HG02642 (cell line): Measurements from ENCODE around the gene GRHPR.

Experiments
- ATAC-seq: cut with Tn5 transposase; IDR thresholded peaks from one replicate; pipeline ENCODE4 v1.9.1; 2021; ENCODE audit warnings: mild to moderate bottlenecking; ENCODE audit not compliant: unreplicated experiment, poor library complexity

The GRHPR gene

DNA sequence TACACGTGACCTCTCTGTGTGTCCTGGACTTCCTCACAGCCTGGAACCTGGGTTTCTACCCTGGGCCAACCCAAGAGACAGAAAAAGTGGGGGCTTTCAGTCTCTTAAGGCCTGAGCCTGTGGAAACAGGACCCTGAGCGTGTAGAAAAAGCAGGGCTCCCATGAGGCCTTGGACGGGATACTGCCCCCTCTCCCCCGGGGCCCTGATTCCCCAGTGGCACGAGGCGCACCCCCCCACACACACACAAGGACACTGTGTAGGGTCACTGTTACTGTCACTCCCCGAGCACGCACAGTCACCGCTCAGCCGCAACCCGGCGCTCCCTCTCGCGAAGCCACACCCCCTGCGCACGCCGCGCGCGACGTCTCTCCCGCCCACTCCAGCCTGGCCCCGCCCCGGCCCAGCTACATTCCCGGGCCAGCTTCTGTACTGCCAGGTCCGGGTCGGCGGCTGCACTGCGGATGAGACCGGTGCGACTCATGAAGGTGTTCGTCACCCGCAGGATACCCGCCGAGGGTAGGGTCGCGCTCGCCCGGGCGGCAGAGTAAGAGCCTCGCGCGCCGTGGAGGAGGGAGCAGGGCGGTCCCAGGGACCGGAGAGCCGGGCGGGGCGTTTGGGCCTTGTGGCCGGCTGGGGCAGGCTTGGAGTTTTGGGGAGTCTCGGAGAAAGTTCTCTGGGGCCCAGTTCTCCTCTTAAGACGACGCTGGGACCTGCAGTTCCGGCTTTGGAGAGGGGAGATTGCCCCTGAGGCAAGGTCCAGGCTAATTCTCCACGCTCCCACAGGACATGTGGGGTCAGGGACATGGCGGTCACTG, at the start of gene GRHPR:
TSS of gene GRHPR (plus strand) at position 408 of the 816 bp plus-strand sequence. CDS start at position 463, 55 bp downstream.
- ATAC-seq, result peak; percentile 93

- ATAC-seq, result no peak
These were observed 49.7 kb upstream of the GRHPR start for GRCh38 chr9:37372839-37373238.

DNA sequence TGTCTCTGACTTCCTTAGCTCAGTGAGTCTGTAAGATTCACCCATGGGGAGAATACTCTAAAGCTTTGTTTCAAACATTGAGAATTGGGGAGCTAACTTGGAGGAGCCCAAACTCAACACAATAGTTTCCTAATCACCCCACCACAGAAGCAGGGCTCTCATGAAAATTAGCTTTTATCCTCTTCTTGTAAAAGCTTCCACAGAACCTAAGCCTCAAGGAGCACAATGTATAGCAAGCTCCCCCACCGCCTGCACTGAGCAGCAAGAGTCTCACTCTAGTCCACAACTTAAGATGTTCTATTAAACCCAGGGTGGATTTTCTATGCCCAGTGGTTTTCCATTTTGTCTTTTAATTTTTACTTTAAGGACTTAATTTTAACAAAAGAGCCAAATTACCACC, 48.9 kb upstream of the GRHPR start:
- ATAC-seq, result no peak

DNA sequence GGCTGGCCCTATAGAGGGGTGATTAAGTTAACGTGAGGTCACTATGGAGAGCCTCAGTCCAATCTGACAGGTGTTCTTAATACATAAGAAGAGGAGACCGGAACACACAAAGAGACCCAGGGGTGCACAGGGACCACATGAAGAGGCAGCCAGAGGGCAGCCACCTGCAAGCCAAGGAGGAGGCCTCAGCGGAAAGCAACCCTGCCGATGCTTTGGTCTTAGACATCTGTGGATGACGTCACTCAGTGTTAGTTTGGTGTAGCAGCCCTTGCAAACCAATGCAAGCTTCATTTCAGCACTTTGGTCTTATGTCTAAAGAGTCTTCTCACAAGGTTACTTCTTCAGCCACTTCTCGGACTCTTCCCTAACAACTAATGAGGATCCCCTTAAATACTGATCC, 47.6 kb upstream of the GRHPR start:
- peak; percentile 31 for ATAC-seq

DNA sequence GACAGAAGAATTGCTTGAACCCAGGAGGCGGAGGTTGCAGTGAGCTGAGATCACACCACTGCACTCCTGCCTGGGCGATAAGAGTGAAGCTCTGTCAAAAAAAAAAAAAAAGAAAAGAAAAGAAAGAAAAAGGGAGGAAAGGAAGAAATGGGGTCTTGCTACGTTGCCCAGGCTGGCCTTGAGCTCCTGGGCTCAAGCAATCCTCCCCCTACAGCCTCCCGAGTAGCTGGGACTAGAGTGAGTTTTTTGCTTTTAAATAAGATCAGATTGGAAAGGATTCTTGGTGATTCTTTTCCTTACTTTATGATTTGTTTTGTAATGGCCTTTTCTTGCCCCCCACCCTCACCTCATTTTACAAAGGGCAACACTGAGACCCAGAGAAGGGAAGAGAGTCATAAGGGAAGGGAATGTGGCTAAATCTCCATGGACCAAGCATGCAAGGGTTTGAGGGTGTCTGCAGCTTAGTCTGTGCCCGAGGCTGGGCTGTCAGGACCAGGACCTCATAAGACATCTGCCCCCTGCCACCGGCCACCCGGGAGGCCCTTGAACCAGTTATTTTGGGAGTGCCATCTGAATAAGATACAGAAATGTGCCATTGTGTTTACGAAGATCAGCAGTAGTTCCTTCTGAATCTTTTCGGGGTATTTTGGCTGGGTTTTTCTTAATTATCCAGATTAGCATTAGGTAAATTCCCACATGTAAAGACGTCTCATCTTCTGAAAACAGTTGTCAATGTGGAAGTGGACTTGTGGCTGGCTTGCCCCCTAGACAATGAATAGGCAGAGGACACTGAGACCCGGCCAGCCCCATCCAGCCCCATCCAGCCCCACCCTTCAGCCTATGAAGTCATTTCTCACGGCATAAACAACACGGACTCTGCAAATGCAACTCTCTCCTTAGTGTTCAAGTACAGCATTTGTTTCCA, 44.5 kb upstream of the GRHPR start:
- peak; percentile 29 for ATAC-seq

- no peak for ATAC-seq
These were observed 43.9 kb upstream of the GRHPR start for GRCh38 chr9:37378613-37379004.

GRCh38 chr9:37379835-37380234, 42.7 kb upstream of the GRHPR start:
- ATAC-seq, result no peak

DNA sequence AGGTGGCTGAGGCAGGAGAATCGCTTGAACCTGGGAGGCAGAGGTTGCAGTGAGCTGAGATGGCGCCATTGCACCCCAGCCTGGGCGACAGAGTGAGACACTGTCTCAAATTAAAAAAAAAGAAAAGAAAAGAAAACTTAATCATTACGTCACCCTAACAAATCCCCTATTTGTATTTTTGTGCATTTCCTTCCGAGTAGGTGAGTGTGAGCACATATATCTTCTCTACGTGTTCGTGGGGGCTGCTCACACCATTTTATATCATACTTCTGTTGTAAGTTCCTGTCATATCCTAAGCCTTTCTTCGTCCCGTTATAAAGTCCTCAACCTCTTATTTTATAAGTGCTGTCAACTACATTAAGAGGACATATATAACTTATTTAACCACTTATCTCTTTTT, 41.9 kb upstream of the GRHPR start:
- no peak for ATAC-seq

- no peak for ATAC-seq
These were observed 41.3 kb upstream of the GRHPR start for GRCh38 chr9:37381094-37381741.

- peak; percentile 36 for ATAC-seq
These were observed 40.1 kb upstream of the GRHPR start for GRCh38 chr9:37382161-37382981.

DNA sequence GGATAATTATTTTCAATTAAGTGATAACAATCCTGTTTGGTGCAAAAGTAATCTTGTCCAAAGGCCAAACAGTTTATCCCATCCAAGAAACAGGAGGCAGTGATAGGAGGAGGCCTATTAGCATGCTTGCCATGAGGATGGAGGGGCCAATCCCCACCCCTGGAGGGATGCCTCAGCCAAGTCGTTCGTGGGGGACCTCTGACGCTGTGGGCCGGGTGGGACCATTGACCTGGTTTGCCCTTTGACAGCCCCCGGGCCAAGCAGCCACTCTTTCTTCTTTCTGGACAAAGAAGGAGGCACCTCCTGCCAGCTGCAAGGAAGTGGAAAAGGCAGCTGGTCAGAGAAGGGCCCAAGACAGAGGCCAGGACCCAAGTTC, 39.5 kb upstream of the GRHPR start:
- peak; percentile 22 for ATAC-seq

DNA sequence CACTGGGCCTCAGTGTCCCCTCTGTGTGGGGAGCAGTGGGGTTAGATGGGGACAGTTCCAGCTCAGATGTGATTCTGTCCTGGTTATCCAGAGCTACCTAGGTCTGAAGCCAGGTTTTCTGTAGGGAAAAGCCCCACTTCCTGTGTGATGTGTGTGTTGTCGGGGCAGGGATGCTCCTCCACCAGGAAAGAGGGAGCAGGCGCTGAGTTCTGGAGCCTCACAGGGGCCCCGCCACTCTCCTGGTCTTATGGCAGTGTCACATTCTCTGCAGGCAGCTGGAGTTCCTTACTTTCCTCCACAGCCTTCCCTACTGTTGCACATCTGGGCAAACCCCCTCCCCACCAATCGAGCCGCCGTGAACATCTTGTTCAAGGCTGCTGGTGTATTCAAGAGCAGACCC, 39.1 kb upstream of the GRHPR start:
- no peak for ATAC-seq

- ATAC-seq, result no peak
These were observed 38.4 kb upstream of the GRHPR start for GRCh38 chr9:37383876-37384746.

GRCh38 chr9:37385286-37385685, 37.2 kb upstream of the GRHPR start:
- no peak for ATAC-seq

- ATAC-seq, result no peak
These were observed 35.5 kb upstream of the GRHPR start for GRCh38 chr9:37386988-37387387.

DNA sequence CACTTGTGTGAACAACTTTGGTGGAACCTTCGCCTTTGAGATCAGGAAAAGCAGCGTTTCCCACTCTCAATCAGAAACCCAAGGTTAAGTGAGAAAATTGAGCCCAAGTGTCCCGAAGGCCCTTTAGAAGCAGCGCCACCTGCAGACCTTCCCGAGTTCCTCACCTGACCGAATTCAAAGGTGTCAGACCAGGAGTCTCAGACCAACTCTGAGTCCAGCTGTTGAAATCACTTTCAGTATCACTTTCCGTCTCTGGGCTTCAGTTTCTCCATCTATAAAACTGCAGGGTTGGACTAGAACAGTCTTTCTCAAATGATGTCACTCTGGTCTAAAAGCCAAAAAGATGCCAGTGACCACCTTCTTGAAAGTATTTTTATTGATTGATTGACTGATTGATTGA, 31.7 kb upstream of the GRHPR start:
- peak; percentile 78 for ATAC-seq

- no peak for ATAC-seq
These were observed 30.2 kb upstream of the GRHPR start for GRCh38 chr9:37392272-37392671.

DNA sequence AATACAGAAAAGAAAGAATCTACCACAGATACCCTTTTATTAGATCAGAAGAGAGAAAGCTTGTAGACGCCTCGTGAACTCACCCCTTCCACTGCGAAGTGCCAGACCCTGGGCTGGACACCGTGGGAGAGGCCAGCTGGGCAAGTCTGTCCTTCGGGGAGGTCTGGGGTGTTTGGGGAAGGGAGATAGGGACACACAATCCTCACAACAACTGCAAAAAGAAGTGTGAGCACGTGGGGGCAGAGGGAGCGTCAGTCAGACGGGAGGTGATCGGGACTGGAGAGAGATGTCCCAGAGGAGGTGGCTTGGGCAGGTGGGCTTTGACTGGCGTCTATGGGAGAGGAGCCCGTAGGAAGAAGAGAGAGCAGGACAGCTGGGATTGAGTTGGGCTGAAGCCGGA, 27.3 kb upstream of the GRHPR start:
- ATAC-seq, result no peak

DNA sequence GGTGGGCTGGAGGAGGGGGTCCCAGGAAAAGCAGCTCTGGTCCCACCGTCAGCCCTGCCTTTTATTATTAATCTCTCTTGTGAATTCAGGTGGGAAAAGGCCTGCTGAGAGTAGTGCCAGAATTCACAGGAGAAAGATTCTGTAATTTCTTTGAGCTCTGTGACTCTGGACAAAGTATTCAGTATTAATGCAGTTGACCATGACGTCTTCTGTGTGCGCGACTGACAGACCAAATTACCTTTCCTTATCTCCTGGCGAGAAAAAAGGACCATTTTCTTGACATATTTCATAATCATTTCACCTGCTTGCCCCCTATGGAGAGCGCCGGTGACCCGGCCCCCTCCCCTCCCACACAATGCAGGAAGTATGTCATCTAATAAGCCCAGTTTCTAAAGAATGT, 26.8 kb upstream of the GRHPR start:
- ATAC-seq, result no peak
